22Rv1 (cell line): ENCODE results near the gene RABGAP1L.

Experiments
- ZFX ChIP-seq: fragments of 450-650 bp; IDR thresholded peaks from 2 replicates; pipeline ENCODE4 v1.6.1; 2017; ENCODE audit warnings: antibody characterized with exemption, borderline replicate concordance
- TF ChIP-seq, protein P1 (sequence below): fragments of 450-650 bp; IDR thresholded peaks from 2 replicates; pipeline ENCODE4 v1.5.1; 2017; ENCODE audit warnings: mild to moderate bottlenecking

DNA sequence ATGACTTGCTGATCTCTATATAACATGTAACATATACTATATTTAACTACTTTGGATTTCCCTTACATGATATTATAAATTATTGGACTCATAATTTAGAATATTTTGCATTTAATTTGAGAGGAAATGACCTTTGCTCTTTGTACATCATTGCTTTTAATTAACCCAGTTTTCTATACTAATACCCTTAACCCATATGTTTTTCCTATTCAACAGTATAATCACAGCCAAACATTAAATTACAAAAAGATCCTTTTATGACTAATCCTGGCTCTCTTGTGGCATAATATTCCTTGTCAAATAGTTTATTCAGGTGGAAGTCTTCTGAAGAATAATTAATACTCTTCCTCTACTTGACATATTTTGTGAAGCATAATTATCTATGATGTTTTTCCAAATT lies 232.4 kb downstream of the RABGAP1L start:
- TF ChIP-seq, protein P1, sequence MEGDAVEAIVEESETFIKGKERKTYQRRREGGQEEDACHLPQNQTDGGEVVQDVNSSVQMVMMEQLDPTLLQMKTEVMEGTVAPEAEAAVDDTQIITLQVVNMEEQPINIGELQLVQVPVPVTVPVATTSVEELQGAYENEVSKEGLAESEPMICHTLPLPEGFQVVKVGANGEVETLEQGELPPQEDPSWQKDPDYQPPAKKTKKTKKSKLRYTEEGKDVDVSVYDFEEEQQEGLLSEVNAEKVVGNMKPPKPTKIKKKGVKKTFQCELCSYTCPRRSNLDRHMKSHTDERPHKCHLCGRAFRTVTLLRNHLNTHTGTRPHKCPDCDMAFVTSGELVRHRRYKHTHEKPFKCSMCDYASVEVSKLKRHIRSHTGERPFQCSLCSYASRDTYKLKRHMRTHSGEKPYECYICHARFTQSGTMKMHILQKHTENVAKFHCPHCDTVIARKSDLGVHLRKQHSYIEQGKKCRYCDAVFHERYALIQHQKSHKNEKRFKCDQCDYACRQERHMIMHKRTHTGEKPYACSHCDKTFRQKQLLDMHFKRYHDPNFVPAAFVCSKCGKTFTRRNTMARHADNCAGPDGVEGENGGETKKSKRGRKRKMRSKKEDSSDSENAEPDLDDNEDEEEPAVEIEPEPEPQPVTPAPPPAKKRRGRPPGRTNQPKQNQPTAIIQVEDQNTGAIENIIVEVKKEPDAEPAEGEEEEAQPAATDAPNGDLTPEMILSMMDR: no peak
- TF ChIP-seq ZFX: no peak
